ENCODE results near the gene ADM.

- TF ChIP-seq CTCF (IDR thresholded peaks at IDR 0.05) = peak; percentile 41
- no peak for TF ChIP-seq EZH2 (IDR thresholded peaks at IDR 0.05; ENCODE audit: borderline replicate concordance, insufficient read depth, low read depth, low read length, poor library complexity, severe bottlenecking)
Observed at GRCh38 chr11:10298342-10298741, 6.5 kb upstream of the ADM start.
